Astrocyte (in vitro differentiated cells and primary cell): ENCODE results near the gene ANO4. TPM values are rescaled to one million over a fixed set of nuclear protein-coding genes. Genes with fewer than 3 reads are reported as not detected.
A peak's percentile ranks its signal among the peaks of the same experiment; 100 is the strongest.

Source experiments
- DNase-seq: peaks from one replicate; pipeline ENCODE4 v3.0.0-alpha.2; 2010; ENCODE audit warnings: low read depth
- FAIRE-seq: peaks from 2 replicates; lab custom pipeline; 2011; peaks lifted over from hg19 to GRCh38; lab: Jason Lieb, UNC
- H2AFZ ChIP-seq: 2 replicates; pipeline ENCODE4 v1.6.0; 2012; ENCODE audit warnings: low read depth, low read length, inconsistent platforms
- H3K27ac ChIP-seq: 2 replicates; pipeline ENCODE4 v1.5.1; 2011; ENCODE audit warnings: low read depth, low read length, inconsistent platforms
- H3K27me3 ChIP-seq: 2 replicates; pipeline ENCODE4 v1.6.0; 2011; ENCODE audit warnings: low read length, inconsistent platforms; ENCODE audit not compliant: insufficient read depth
- H3K36me3 ChIP-seq: 2 replicates; pipeline ENCODE4 v1.5.1; 2011; ENCODE audit warnings: low read length, inconsistent platforms; ENCODE audit not compliant: insufficient read depth
- H3K4me1 ChIP-seq: 2 replicates; pipeline ENCODE4 v1.5.1; 2011; ENCODE audit warnings: low read length, inconsistent platforms; ENCODE audit not compliant: insufficient read depth
- H3K4me2 ChIP-seq: 2 replicates; pipeline ENCODE4 v1.6.0; 2012; ENCODE audit warnings: low read length, inconsistent platforms
- H3K4me3 ChIP-seq: 2 replicates; pipeline ENCODE4 v1.5.1; 2011; ENCODE audit warnings: low read depth, mild to moderate bottlenecking, low read length, inconsistent platforms; ENCODE audit not compliant: insufficient read depth
- H3K79me2 ChIP-seq: 2 replicates; pipeline ENCODE4 v1.6.0; 2012; ENCODE audit warnings: mild to moderate bottlenecking, low read length, inconsistent platforms; ENCODE audit not compliant: insufficient read depth
- H3K9ac ChIP-seq: 2 replicates; pipeline ENCODE4 v1.6.0; 2012; ENCODE audit warnings: mild to moderate bottlenecking, low read length, inconsistent platforms
- H3K9me3 ChIP-seq: 2 replicates; pipeline ENCODE4 v1.5.1; 2012; ENCODE audit warnings: low read depth, mild to moderate bottlenecking, low read length, inconsistent platforms; ENCODE audit not compliant: insufficient read depth
- H4K20me1 ChIP-seq: 2 replicates; pipeline ENCODE4 v1.6.0; 2012; ENCODE audit warnings: low read length, inconsistent platforms; ENCODE audit not compliant: insufficient read depth
- H3K27ac Mint-ChIP-seq: one replicate; pipeline ENCODE4 v1.8.0; 2021; ENCODE audit warnings: mild to moderate bottlenecking, mixed read lengths; ENCODE audit not compliant: unreplicated experiment
- H3K27me3 Mint-ChIP-seq: one replicate; pipeline ENCODE4 v1.8.0; 2021; ENCODE audit warnings: low read depth, mixed read lengths; ENCODE audit not compliant: unreplicated experiment
- H3K36me3 Mint-ChIP-seq: one replicate; pipeline ENCODE4 v1.8.0; 2021; ENCODE audit warnings: low read depth, mixed read lengths; ENCODE audit not compliant: unreplicated experiment
- H3K4me1 Mint-ChIP-seq: one replicate; pipeline ENCODE4 v1.8.0; 2021; ENCODE audit warnings: low read depth, mixed read lengths; ENCODE audit not compliant: unreplicated experiment
- H3K4me3 Mint-ChIP-seq: one replicate; pipeline ENCODE4 v1.8.0; 2021; ENCODE audit warnings: mild to moderate bottlenecking, moderate library complexity, mixed read lengths; ENCODE audit not compliant: unreplicated experiment
- H3K9me3 Mint-ChIP-seq: one replicate; pipeline ENCODE4 v1.8.0; 2021; ENCODE audit warnings: mild to moderate bottlenecking, mixed read lengths; ENCODE audit not compliant: unreplicated experiment
- CTCF ChIP-seq: IDR thresholded peaks from 2 replicates; pipeline ENCODE4 v1.5.1; 2011; ENCODE audit warnings: low read depth, mild to moderate bottlenecking, inconsistent platforms, low read length, moderate library complexity; ENCODE audit not compliant: insufficient read depth
- EZH2 ChIP-seq: IDR thresholded peaks from 2 replicates; pipeline ENCODE4 v1.6.1; 2012; ENCODE audit warnings: mild to moderate bottlenecking, low read length, inconsistent platforms; ENCODE audit not compliant: insufficient read depth
- total RNA-seq: library from RNA; stranded (reverse); gene quantifications from 2 replicates; pipeline ENCODE4 v1.2.1, GENCODE V29; 2021

Gene ANO4
- total RNA-seq, 1 donor from 2014 or later: 41.3 TPM

GRCh38 chr12:100752841-100753240 is 41.7 kb upstream of the ANO4 start:
- Histone ChIP-seq H3K36me3 (no peaks in the 10 kb centered on the region), H3K79me2 (no peaks in the 10 kb centered on the region), H3K9me3 (peaks cover 3% of the 10 kb centered on the region), H3K4me2 (no peak overlapping the region), H3K4me3 (no peak overlapping the region), H3K27ac (no peak overlapping the region), H2AFZ (no peak overlapping the region), H3K9ac (no peak overlapping the region), H4K20me1 (no peaks in the 10 kb centered on the region), H3K27me3 (no peaks in the 10 kb centered on the region), H3K4me1 (no peaks in the 10 kb centered on the region)
- Mint-ChIP-seq H3K9me3 (peaks cover 10% of the 10 kb centered on the region), H3K4me1 (no peaks in the 10 kb centered on the region), H3K27ac (no peak overlapping the region), H3K27me3 (no peaks in the 10 kb centered on the region), H3K4me3 (no peak overlapping the region), H3K36me3 (peaks cover 11% of the 10 kb centered on the region)
- DNase-seq (peak; percentile 18), FAIRE-seq (no peak)
- TF ChIP-seq EZH2 (no peak), CTCF (no peak)

GRCh38 chr12:100753837-100754236 is 40.7 kb upstream of the ANO4 start:
- DNase-seq: peak; percentile 3
- Histone ChIP-seq H3K36me3 (no peaks in the 10 kb centered on the region), H3K4me1 (no peaks in the 10 kb centered on the region), H3K27me3 (no peaks in the 10 kb centered on the region), H3K79me2 (no peaks in the 10 kb centered on the region), H3K9ac (no peak overlapping the region), H3K4me3 (no peak overlapping the region), H3K4me2 (no peak overlapping the region), H4K20me1 (no peaks in the 10 kb centered on the region), H2AFZ (no peak overlapping the region), H3K9me3 (peaks cover 3% of the 10 kb centered on the region), H3K27ac (no peak overlapping the region)
- Mint-ChIP-seq H3K4me1 (no peaks in the 10 kb centered on the region), H3K27ac (no peak overlapping the region), H3K36me3 (peaks cover 10% of the 10 kb centered on the region), H3K4me3 (no peak overlapping the region), H3K9me3 (peaks cover 10% of the 10 kb centered on the region), H3K27me3 (no peaks in the 10 kb centered on the region)
- no peak for FAIRE-seq
- TF ChIP-seq EZH2 (no peak), CTCF (no peak)

- TF ChIP-seq CTCF: no peak
- no peak for TF ChIP-seq EZH2
- no peak overlapping the region for H3K27ac Mint-ChIP-seq
- peaks cover 9% of the 10 kb centered on the region for H3K36me3 Mint-ChIP-seq
- no peak for DNase-seq
- no peak overlapping the region for H3K27ac ChIP-seq
- H3K4me2 ChIP-seq: no peak overlapping the region
- no peaks in the 10 kb centered on the region for H3K4me1 Mint-ChIP-seq
- H3K9ac ChIP-seq: no peak overlapping the region
- no peaks in the 10 kb centered on the region for H3K27me3 Mint-ChIP-seq
- no peaks in the 10 kb centered on the region for H3K27me3 ChIP-seq
- H4K20me1 ChIP-seq: no peaks in the 10 kb centered on the region
- H3K4me3 ChIP-seq: no peak overlapping the region
- no peak overlapping the region for H2AFZ ChIP-seq
- no peaks in the 10 kb centered on the region for H3K4me1 ChIP-seq
- peaks cover 10% of the 10 kb centered on the region for H3K9me3 Mint-ChIP-seq
- no peaks in the 10 kb centered on the region for H3K79me2 ChIP-seq
- H3K4me3 Mint-ChIP-seq: no peak overlapping the region
- no peaks in the 10 kb centered on the region for H3K36me3 ChIP-seq
- peaks cover 3% of the 10 kb centered on the region for H3K9me3 ChIP-seq
- no peak for FAIRE-seq
Observed at GRCh38 chr12:100755186-100755585, 39.4 kb upstream of the ANO4 start.
